HFFc6 (cell line): ENCODE results near the gene ANKRD6. TPM values are rescaled to one million over a fixed set of nuclear protein-coding genes. Genes with fewer than 3 reads are reported as not detected.

ENCODE experiments used
- DNase-seq: peaks from one replicate; pipeline ENCODE4 v3.0.0-alpha.2; 2018
- H3K27ac Mint-ChIP-seq: 2 replicates; pipeline ENCODE4 v1.8.0; 2020; ENCODE audit warnings: mild to moderate bottlenecking, mixed read lengths
- H3K27me3 Mint-ChIP-seq: 2 replicates; pipeline ENCODE4 v1.8.0; 2021; ENCODE audit warnings: mild to moderate bottlenecking, moderate library complexity, mixed read lengths; ENCODE audit not compliant: insufficient read depth
- H3K36me3 Mint-ChIP-seq: 2 replicates; pipeline ENCODE4 v1.8.0; 2021; ENCODE audit warnings: low read depth, mixed read lengths
- H3K4me1 Mint-ChIP-seq: 2 replicates; pipeline ENCODE4 v1.8.0; 2020; ENCODE audit warnings: low read depth, mixed read lengths
- H3K4me3 Mint-ChIP-seq: 2 replicates; pipeline ENCODE4 v1.8.0; 2020; ENCODE audit warnings: mild to moderate bottlenecking, moderate library complexity, mixed read lengths
- H3K9me3 Mint-ChIP-seq: 2 replicates; pipeline ENCODE4 v1.8.0; 2020; ENCODE audit warnings: mild to moderate bottlenecking, mixed read lengths
- CTCF ChIP-seq: fragments of 200-600 bp; sonication (generic); IDR thresholded peaks from 2 replicates; pipeline ENCODE4 v1.5.0; 2021; ENCODE audit warnings: antibody characterized with exemption, mild to moderate bottlenecking
- total RNA-seq, 6 experiments: library from RNA; stranded (reverse); fragmentation: NEBNext Ultra II Directional; extraction: Animal tissue kit (Norgen Biotek cat#: 25700); gene quantifications; 2 replicates in 1 of 6; 3 replicates in 5 of 6; pipeline ENCODE4 v1.2.3, GENCODE V29; 2021

The ANKRD6 gene
- total RNA-seq, 6 experiments from 2014 or later = not detected

GRCh38 chr6:89489078-89489477 lies 56.1 kb downstream of the ANKRD6 start:
- no peak for DNase-seq
- Mint-ChIP-seq H3K4me3 (no peak overlapping the region), H3K36me3 (no peaks in the 10 kb centered on the region), H3K27ac (no peak overlapping the region), H3K27me3 (peaks cover 5% of the 10 kb centered on the region), H3K4me1 (no peaks in the 10 kb centered on the region), H3K9me3 (no peaks in the 10 kb centered on the region)
- no peak for TF ChIP-seq CTCF

- Mint-ChIP-seq H3K36me3 (no peaks in the 10 kb centered on the region), H3K27ac (no peak overlapping the region), H3K4me1 (no peaks in the 10 kb centered on the region), H3K27me3 (peaks cover 9% of the 10 kb centered on the region), H3K4me3 (no peak overlapping the region), H3K9me3 (no peaks in the 10 kb centered on the region)
- no peak for TF ChIP-seq CTCF
- no peak for DNase-seq
Measured at GRCh38 chr6:89492025-89492640, 59.2 kb downstream of the ANKRD6 start.

- TF ChIP-seq CTCF = peak; percentile 24; the same call in 1 of the 2 replicates
- H3K27ac Mint-ChIP-seq = no peak overlapping the region
- H3K4me3 Mint-ChIP-seq = no peak overlapping the region
- no peaks in the 10 kb centered on the region for H3K9me3 Mint-ChIP-seq
- no peaks in the 10 kb centered on the region for H3K4me1 Mint-ChIP-seq
- H3K36me3 Mint-ChIP-seq = no peaks in the 10 kb centered on the region
- H3K27me3 Mint-ChIP-seq = peaks cover 9% of the 10 kb centered on the region
- no peak for DNase-seq
Measured at GRCh38 chr6:89494131-89494793, 61.3 kb downstream of the ANKRD6 start.

- Mint-ChIP-seq H3K4me3 (no peak overlapping the region), H3K27me3 (peaks cover 13% of the 10 kb centered on the region), H3K4me1 (no peaks in the 10 kb centered on the region), H3K36me3 (no peaks in the 10 kb centered on the region), H3K27ac (no peak overlapping the region), H3K9me3 (no peaks in the 10 kb centered on the region)
- DNase-seq = no peak
- no peak for TF ChIP-seq CTCF
Measured at GRCh38 chr6:89495961-89496535, 63.1 kb downstream of the ANKRD6 start.

- no peaks in the 10 kb centered on the region for H3K9me3 Mint-ChIP-seq
- no peak for DNase-seq
- H3K27me3 Mint-ChIP-seq = peaks cover 10% of the 10 kb centered on the region
- no peaks in the 10 kb centered on the region for H3K4me1 Mint-ChIP-seq
- no peaks in the 10 kb centered on the region for H3K36me3 Mint-ChIP-seq
- no peak overlapping the region for H3K4me3 Mint-ChIP-seq
- H3K27ac Mint-ChIP-seq = no peak overlapping the region
- no peak for TF ChIP-seq CTCF
Measured at GRCh38 chr6:89500611-89501010, 67.7 kb downstream of the ANKRD6 start.
